ENCODE results near the gene KLRC2. TPM values are rescaled to one million over a fixed set of nuclear protein-coding genes. Genes with fewer than 3 reads are reported as not detected.
"Not testable (repeated sequence)": the region's sequence is repeated elsewhere in the genome, so short reads cannot be mapped to it uniquely, and the experiment has no call there.

KLRC2 gene
- total RNA-seq, 1 donor, result 0.36 TPM

DNA sequence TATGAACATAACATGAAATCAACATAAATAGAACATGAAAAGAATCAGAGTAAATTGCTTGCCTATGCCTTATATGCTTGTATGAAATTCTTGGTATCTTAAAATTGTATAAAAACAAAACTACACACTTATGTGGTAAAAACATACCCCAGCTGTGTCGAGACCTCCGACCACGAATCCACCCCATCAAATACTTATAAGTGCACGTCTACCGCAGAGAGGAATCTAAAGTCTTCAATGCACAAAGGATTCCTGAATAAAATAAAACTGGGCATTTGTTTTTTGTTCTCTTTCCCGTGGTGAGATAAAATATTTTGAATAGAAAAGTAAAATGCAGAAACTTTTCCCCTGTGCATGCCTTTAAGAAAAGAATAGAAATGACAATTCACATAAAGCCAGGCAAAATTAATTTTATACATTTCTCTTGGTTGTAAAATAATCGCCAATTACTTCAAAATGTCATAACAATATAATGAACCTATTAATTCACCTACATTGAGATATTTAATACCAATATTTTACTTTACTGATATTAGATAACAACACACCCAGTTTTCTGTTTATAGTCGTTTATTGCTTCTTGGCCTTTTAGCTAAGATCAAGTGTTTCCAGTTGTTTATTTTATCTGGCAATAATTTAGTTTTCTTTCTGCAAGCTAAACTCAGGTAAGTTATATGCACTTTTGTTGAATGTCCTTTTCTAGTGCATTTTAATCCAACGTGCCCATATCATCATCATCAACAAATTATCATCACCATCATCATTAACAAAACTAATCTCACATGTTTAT, 47.0 kb downstream of the KLRC2 start:
- no peaks in the 10 kb centered on the region for H3K9me3 ChIP-seq (ENCODE audit: low read depth, low read length)
- H3K4me1 ChIP-seq (ENCODE audit: insufficient read depth, low read length), result peaks cover 21% of the 10 kb centered on the region
- no peak overlapping the region for H3K27ac ChIP-seq (ENCODE audit: low read depth, low read length)
- H3K79me2 ChIP-seq (ENCODE audit: insufficient read depth, low read length), result no peaks in the 10 kb centered on the region
- no peak for DNase-seq (ENCODE audit: insufficient read length, low spot score, missing footprints)
- H3K4me2 ChIP-seq (ENCODE audit: insufficient read depth, low read length), result no peak overlapping the region
- TF ChIP-seq CTCF (IDR thresholded peaks at IDR 0.05; ENCODE audit: extremely low read depth, low read depth, low read length), result no peak
- H3K4me3 ChIP-seq (ENCODE audit: insufficient read depth, low read length), result no peak overlapping the region
- H4K20me1 ChIP-seq (ENCODE audit: insufficient read depth, low read length), result no peaks in the 10 kb centered on the region
- no peak overlapping the region for H2AFZ ChIP-seq (ENCODE audit: low read length)
- no peaks in the 10 kb centered on the region for H3K27me3 ChIP-seq (ENCODE audit: insufficient read depth, low read length)
- no peaks in the 10 kb centered on the region for H3K36me3 ChIP-seq (ENCODE audit: insufficient read depth, low read length)

DNA sequence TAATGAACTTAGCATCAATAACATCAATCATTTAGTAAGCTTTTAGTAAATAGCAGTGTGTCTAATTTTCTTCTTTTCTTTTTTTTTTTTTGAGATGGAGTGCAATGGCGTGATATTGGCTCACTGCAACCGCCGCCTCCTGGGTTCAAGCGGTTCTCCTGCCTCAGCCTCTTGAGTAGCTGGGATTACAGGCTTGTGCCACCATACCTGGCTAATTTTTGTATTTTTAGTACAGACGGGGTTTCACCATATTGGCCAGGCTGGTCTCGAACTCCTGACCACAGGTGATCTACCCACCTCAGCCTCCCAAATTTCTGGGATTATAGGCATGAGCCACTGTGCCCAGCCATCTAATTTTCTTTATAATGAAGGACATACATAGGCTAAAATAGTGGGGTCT, 48.3 kb downstream of the KLRC2 start:
- H3K27ac ChIP-seq (ENCODE audit: low read depth, low read length); DNase-seq (ENCODE audit: insufficient read length, low spot score, missing footprints); H3K79me2 ChIP-seq (ENCODE audit: insufficient read depth, low read length); H4K20me1 ChIP-seq (ENCODE audit: insufficient read depth, low read length); H3K4me3 ChIP-seq (ENCODE audit: insufficient read depth, low read length); H3K27me3 ChIP-seq (ENCODE audit: insufficient read depth, low read length); H3K9me3 ChIP-seq (ENCODE audit: low read depth, low read length); H2AFZ ChIP-seq (ENCODE audit: low read length); H3K36me3 ChIP-seq (ENCODE audit: insufficient read depth, low read length); H3K4me2 ChIP-seq (ENCODE audit: insufficient read depth, low read length): not testable (repeated sequence)
- H3K4me1 ChIP-seq (ENCODE audit: insufficient read depth, low read length), result peaks cover 16% of the 10 kb centered on the region

- H3K36me3 ChIP-seq (ENCODE audit: insufficient read depth, low read length), result no peaks in the 10 kb centered on the region
Observed at GRCh38 chr12:10386857-10387256, 49.0 kb downstream of the KLRC2 start.

GRCh38 chr12:10385166-10385613, 50.6 kb downstream of the KLRC2 start:
- Histone ChIP-seq H3K4me3 (ENCODE audit: insufficient read depth, low read length) (no peak overlapping the region), H3K79me2 (ENCODE audit: insufficient read depth, low read length) (no peaks in the 10 kb centered on the region), H3K4me1 (ENCODE audit: insufficient read depth, low read length) (peaks cover 12% of the 10 kb centered on the region), H3K27me3 (ENCODE audit: insufficient read depth, low read length) (no peaks in the 10 kb centered on the region), H4K20me1 (ENCODE audit: insufficient read depth, low read length) (no peaks in the 10 kb centered on the region), H3K9me3 (ENCODE audit: low read depth, low read length) (no peaks in the 10 kb centered on the region), H3K27ac (ENCODE audit: low read depth, low read length) (no peak overlapping the region), H3K4me2 (ENCODE audit: insufficient read depth, low read length) (no peak overlapping the region), H3K36me3 (ENCODE audit: insufficient read depth, low read length) (no peaks in the 10 kb centered on the region), H2AFZ (ENCODE audit: low read length) (no peak overlapping the region)
- DNase-seq (ENCODE audit: insufficient read length, low spot score, missing footprints), result peak; percentile 58
- TF ChIP-seq CTCF (IDR thresholded peaks at IDR 0.05; ENCODE audit: extremely low read depth, low read depth, low read length), result no peak

More at GRCh38 chr12:10386857-10387256, 49.0 kb downstream of the KLRC2 start:
- H3K27me3 ChIP-seq (ENCODE audit: insufficient read depth, low read length), result no peaks in the 10 kb centered on the region
- no peak overlapping the region for H3K27ac ChIP-seq (ENCODE audit: low read depth, low read length)
- H2AFZ ChIP-seq (ENCODE audit: low read length), result no peak overlapping the region
- H4K20me1 ChIP-seq (ENCODE audit: insufficient read depth, low read length), result no peaks in the 10 kb centered on the region
- TF ChIP-seq CTCF (IDR thresholded peaks at IDR 0.05; ENCODE audit: extremely low read depth, low read depth, low read length), result no peak
- no peaks in the 10 kb centered on the region for H3K79me2 ChIP-seq (ENCODE audit: insufficient read depth, low read length)
- H3K9me3 ChIP-seq (ENCODE audit: low read depth, low read length), result no peaks in the 10 kb centered on the region
- peaks cover 11% of the 10 kb centered on the region for H3K4me1 ChIP-seq (ENCODE audit: insufficient read depth, low read length)
- no peak overlapping the region for H3K4me2 ChIP-seq (ENCODE audit: insufficient read depth, low read length)
- H3K4me3 ChIP-seq (ENCODE audit: insufficient read depth, low read length), result no peak overlapping the region
- no peak for DNase-seq (ENCODE audit: insufficient read length, low spot score, missing footprints)
